Measurements from ENCODE around the gene TRIM41. TPM values are rescaled to one million over a fixed set of nuclear protein-coding genes. Genes with fewer than 3 reads are reported as not detected.

Gene TRIM41
- total RNA-seq, 2 donors from 2014 or later = 22.2 to 41.1 TPM

- Histone ChIP-seq H3K27ac (peak overlapping the region; percentile 4), H3K9me3 (no peaks in the 10 kb centered on the region), H3K4me1 (peaks cover 7% of the 10 kb centered on the region), H3K36me3 (no peaks in the 10 kb centered on the region), H3K9ac (ENCODE audit: low read depth in 2 of 2, low read length in 2 of 2) (peak overlapping the region; percentile 33 to 59), H3K27me3 (no peaks in the 10 kb centered on the region), H3K4me3 (peak overlapping the region; percentile 28)
- no peak for TF ChIP-seq CTCF (IDR thresholded peaks at IDR 0.05)
- intact Hi-C loops (cut with DNase I) = no loop called here
- DNase-seq = peak; percentile 57
These were observed 5.8 kb upstream of the TRIM41 start for GRCh38 chr5:181217111-181217802.

DNA sequence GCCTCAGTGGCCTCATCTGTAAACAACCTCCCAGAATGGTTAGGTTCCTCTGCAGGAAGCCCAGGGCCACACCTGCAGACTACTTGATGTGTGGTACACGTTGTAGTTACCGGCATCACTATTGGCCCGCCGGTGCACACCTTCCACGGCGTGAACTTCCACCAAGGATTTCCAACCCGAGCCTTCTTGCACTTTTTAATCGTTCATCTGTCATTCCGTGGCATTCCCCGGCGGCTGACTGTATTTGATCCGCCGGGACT is 5.3 kb upstream of the TRIM41 start:
- H3K36me3 ChIP-seq = no peaks in the 10 kb centered on the region
- intact Hi-C loops (cut with DNase I) = no loop called here
- H3K9me3 ChIP-seq = no peaks in the 10 kb centered on the region
- peak; percentile 44 for DNase-seq
- H3K4me1 ChIP-seq = peaks cover 7% of the 10 kb centered on the region
- no peaks in the 10 kb centered on the region for H3K27me3 ChIP-seq
- peak overlapping the region; percentile 33 to 59 for H3K9ac ChIP-seq (ENCODE audit: low read depth in 2 of 2, low read length in 2 of 2)
- peak overlapping the region; percentile 4 for H3K27ac ChIP-seq
- H3K4me3 ChIP-seq = peak overlapping the region; percentile 28
- no peak for TF ChIP-seq CTCF (IDR thresholded peaks at IDR 0.05)

DNA sequence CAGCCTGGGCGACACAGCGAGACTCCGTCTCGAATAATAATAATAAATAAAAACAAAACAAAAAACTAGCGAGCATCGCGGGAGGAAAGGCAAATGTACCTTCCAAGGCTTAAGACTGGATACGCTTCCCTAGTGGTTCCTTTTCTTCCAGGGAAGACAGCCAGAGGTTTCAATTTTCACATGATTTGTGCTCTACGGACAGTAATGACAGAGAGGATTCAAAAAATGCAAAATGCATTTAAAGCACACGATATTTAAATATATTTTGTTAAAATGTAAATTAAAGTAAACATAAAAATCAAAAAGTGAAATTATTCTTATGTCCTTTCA is 4.3 kb upstream of the TRIM41 start:
- Histone ChIP-seq H3K27me3 (no peaks in the 10 kb centered on the region), H3K9ac (ENCODE audit: low read depth in 2 of 2, low read length in 2 of 2) (no peak overlapping the region), H3K4me3 (peak overlapping the region; percentile 28), H3K4me1 (peaks cover 7% of the 10 kb centered on the region), H3K36me3 (no peaks in the 10 kb centered on the region), H3K27ac (peak overlapping the region; percentile 46), H3K9me3 (no peaks in the 10 kb centered on the region)
- no peak for DNase-seq
- intact Hi-C loops (cut with DNase I) = no loop called here
- TF ChIP-seq CTCF (IDR thresholded peaks at IDR 0.05) = no peak

DNA sequence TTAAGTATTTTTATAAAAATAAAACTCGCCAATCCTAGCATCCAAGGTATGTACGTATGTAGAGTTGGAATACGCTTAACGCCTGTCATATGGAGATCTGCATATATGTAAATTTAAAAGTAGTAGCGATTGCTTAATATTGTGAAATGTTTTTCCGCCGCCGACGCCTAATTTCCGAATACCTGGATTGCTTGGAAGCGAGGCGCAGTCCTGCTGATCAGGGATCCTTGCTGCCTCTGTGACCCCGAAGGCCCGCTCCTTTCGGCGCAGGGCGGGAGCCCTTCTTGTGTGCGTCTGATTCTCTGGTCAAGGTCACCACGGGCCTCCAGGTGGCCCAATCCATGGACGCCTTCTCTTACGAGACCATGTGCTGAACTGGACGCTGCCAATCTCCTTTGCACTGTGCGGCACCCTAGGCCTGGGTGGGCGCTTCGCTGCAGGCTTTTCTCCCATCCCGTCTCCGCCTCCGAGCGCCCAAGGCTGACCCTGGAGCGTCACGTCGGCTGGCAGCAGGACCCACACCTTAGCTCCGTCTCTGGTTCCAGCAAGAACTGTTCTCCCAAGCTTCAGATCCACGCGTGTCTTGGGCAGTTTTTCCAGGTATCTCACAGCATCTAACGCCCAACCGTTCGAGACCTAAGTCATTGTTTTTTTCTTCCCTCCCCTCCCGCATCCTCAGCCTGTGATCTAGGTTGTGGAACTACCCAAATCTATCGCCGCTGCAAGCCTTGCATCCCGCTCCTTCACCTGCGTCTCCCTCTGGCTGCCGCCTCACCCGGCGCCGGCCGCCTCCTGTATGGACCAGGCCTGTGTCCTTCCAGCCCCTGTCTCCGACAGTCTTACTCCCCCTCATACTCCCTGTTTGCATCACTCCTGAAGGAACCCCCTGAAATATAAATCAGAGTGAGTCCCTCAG is 3.6 kb upstream of the TRIM41 start:
- TF ChIP-seq CTCF (IDR thresholded peaks at IDR 0.05) = no peak
- DNase-seq = no peak

DNA sequence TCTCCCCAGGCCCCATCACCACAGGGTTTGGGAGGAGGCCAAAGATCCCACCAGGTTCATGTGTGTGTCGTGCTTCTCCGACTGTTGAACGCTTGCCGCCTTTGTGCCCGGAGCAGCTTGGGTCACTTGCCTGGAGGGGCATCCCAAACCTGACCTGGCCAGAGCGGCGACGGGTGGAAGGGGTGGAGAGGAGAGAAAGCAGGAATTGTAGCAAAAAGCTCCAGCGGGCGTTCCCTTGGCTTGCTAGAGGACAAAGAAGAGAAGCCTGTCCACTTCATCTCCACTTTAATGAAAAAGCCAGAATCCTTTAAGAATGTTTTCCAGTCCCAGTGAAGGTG is 2.9 kb upstream of the TRIM41 start:
- Histone ChIP-seq H3K9me3 (no peaks in the 10 kb centered on the region), H3K4me3 (no peak overlapping the region), H3K4me1 (peaks cover 7% of the 10 kb centered on the region), H3K27ac (no peak overlapping the region), H3K27me3 (no peaks in the 10 kb centered on the region), H3K36me3 (no peaks in the 10 kb centered on the region), H3K9ac (ENCODE audit: low read depth in 2 of 2, low read length in 2 of 2) (no peak overlapping the region)
- TF ChIP-seq CTCF (IDR thresholded peaks at IDR 0.05) = no peak
- DNase-seq = no peak
- intact Hi-C loops (cut with DNase I) = no loop called here

More for the DNA sequence above, 3.6 kb upstream of the TRIM41 start:
- H3K9ac ChIP-seq (ENCODE audit: low read depth in 2 of 2, low read length in 2 of 2) = no peak overlapping the region
- H3K4me1 ChIP-seq = peaks cover 7% of the 10 kb centered on the region
- H3K27me3 ChIP-seq = no peaks in the 10 kb centered on the region
- no peak overlapping the region for H3K4me3 ChIP-seq
- no peak overlapping the region for H3K27ac ChIP-seq
- H3K36me3 ChIP-seq = no peaks in the 10 kb centered on the region
- intact Hi-C loops (cut with DNase I) = no loop called here
- H3K9me3 ChIP-seq = no peaks in the 10 kb centered on the region

Measured in colonic mucosa (tissue), 4 donors.